PC-3 (cell line): Measurements from ENCODE around the gene ZC3HAV1.
"Not testable (repeated sequence)": the region's sequence is repeated elsewhere in the genome, so short reads cannot be mapped to it uniquely, and the experiment has no call there.

ENCODE experiments used
- EZH2 ChIP-seq: fragments of 300-600 bp; sonication (generic); IDR thresholded peaks from one replicate; pipeline ENCODE4 v1.6.1; 2017; ENCODE audit warnings: antibody characterized with exemption, mild to moderate bottlenecking, low read length; ENCODE audit not compliant: unreplicated experiment
- EZH2phosphoT487 ChIP-seq: fragments of 300-600 bp; sonication (generic); IDR thresholded peaks from 2 replicates; pipeline ENCODE4 v1.6.1; 2018; ENCODE audit warnings: mild to moderate bottlenecking, antibody characterized with exemption, low read length, borderline replicate concordance
- TF ChIP-seq, protein P1 (sequence below): fragments of 300-600 bp; sonication (generic); conservative IDR thresholded peaks from 2 replicates; pipeline ENCODE4 v1.5.1; 2017; ENCODE audit warnings: antibody characterized with exemption, low read depth, mild to moderate bottlenecking, low read length

DNA sequence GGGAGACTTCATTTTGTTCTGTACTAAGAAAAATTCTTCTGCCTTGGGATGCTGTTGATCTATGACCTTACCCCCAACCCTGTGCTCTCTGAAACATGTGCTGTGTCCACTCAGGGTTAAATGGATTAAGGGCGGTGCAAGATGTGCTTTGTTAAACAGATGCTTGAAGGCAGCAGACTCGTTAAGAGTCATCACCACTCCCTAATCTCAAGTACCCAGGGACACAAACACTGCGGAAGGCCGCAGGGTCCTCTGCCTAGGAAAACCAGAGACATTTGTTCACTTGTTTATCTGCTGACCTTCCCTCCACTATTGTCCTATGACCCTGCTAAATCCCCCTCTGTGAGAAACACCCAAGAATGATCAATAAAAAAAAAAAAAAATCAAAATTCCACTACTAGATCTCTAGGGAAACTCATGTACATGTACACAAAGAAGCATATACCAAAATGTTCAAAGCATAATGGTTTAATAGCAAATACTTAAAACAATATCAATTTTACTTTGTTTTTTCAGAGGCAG lies 7.8 kb downstream of the ZC3HAV1 start:
- TF ChIP-seq, protein P1, sequence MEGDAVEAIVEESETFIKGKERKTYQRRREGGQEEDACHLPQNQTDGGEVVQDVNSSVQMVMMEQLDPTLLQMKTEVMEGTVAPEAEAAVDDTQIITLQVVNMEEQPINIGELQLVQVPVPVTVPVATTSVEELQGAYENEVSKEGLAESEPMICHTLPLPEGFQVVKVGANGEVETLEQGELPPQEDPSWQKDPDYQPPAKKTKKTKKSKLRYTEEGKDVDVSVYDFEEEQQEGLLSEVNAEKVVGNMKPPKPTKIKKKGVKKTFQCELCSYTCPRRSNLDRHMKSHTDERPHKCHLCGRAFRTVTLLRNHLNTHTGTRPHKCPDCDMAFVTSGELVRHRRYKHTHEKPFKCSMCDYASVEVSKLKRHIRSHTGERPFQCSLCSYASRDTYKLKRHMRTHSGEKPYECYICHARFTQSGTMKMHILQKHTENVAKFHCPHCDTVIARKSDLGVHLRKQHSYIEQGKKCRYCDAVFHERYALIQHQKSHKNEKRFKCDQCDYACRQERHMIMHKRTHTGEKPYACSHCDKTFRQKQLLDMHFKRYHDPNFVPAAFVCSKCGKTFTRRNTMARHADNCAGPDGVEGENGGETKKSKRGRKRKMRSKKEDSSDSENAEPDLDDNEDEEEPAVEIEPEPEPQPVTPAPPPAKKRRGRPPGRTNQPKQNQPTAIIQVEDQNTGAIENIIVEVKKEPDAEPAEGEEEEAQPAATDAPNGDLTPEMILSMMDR = not testable (repeated sequence)
- TF ChIP-seq EZH2, EZH2phosphoT487: not testable (repeated sequence)
